Measurements from ENCODE around the gene DOK4.

The DOK4 gene

GRCh38 chr16:57473176-57473840, 13.0 kb downstream of the DOK4 start:
- TF ChIP-seq CTCF (IDR thresholded peaks at IDR 0.05; ENCODE audit: low read depth, low read length) = no peak
- no peak for DNase-seq (ENCODE audit: low read depth in 2 of 2)
- H3K4me3 ChIP-seq (replicated peaks in 1 of 2; ENCODE audit: low read depth in 2 of 2, low read length in 2 of 2) = no peak overlapping the region

GRCh38 chr16:57472665-57473060, 13.6 kb downstream of the DOK4 start:
- no peak for DNase-seq (ENCODE audit: low read depth in 2 of 2)
- no peak for TF ChIP-seq CTCF (IDR thresholded peaks at IDR 0.05; ENCODE audit: low read depth, low read length)
- no peak overlapping the region for H3K4me3 ChIP-seq (replicated peaks in 1 of 2; ENCODE audit: low read depth in 2 of 2, low read length in 2 of 2)

GRCh38 chr16:57471852-57472664, 14.2 kb downstream of the DOK4 start:
- DNase-seq (ENCODE audit: low read depth in 2 of 2) = no peak
- no peak for TF ChIP-seq CTCF (IDR thresholded peaks at IDR 0.05; ENCODE audit: low read depth, low read length)
- H3K4me3 ChIP-seq (replicated peaks in 1 of 2; ENCODE audit: low read depth in 2 of 2, low read length in 2 of 2) = no peak overlapping the region

- DNase-seq (ENCODE audit: low read depth in 2 of 2) = no peak
- H3K4me3 ChIP-seq (replicated peaks in 1 of 2; ENCODE audit: low read depth in 2 of 2, low read length in 2 of 2) = no peak overlapping the region
- TF ChIP-seq CTCF (IDR thresholded peaks at IDR 0.05; ENCODE audit: low read depth, low read length) = no peak
Observed at GRCh38 chr16:57471209-57471608, 15.1 kb downstream of the DOK4 start.

GRCh38 chr16:57470711-57471110, 15.6 kb downstream of the DOK4 start:
- peak; percentile 62 to 81 for DNase-seq (ENCODE audit: low read depth in 2 of 2)
- TF ChIP-seq CTCF (IDR thresholded peaks at IDR 0.05; ENCODE audit: low read depth, low read length) = no peak
- no peak overlapping the region for H3K4me3 ChIP-seq (replicated peaks in 1 of 2; ENCODE audit: low read depth in 2 of 2, low read length in 2 of 2)

GRCh38 chr16:57469917-57470470, 16.3 kb downstream of the DOK4 start:
- no peak for TF ChIP-seq CTCF (IDR thresholded peaks at IDR 0.05; ENCODE audit: low read depth, low read length)
- DNase-seq (ENCODE audit: low read depth in 2 of 2) = peak in 1 of 2 donors; percentile 10
- no peak overlapping the region for H3K4me3 ChIP-seq (replicated peaks in 1 of 2; ENCODE audit: low read depth in 2 of 2, low read length in 2 of 2)

Data from cardiac fibroblast (primary cell).